Activated B cell treated with CpG ODN at 0.5 μM for 24 hours (primary cell): ENCODE results near the gene NRXN3. TPM values are rescaled to one million over a fixed set of nuclear protein-coding genes. Genes with fewer than 3 reads are reported as not detected.

Experiments
- ATAC-seq: fragments of 200-7000 bp; cut with Tn5 transposase; one replicate; pipeline ENCODE4 v1.10.0; 2021; ENCODE audit warnings: low read depth, mild to moderate bottlenecking, moderate library complexity
- CTCF ChIA-PET: fragments of 350-600 bp; sonication (Branson Sonifier 250); formaldehyde crosslinking; loops from one replicate; lab custom pipeline; 2021; ENCODE audit warnings: antibody characterized with exemption; lab: Charles Lee
- POLR2A ChIA-PET: fragments of 350-600 bp; sonication (Branson Sonifier 250); formaldehyde crosslinking; loops from one replicate; lab custom pipeline; 2021; ENCODE audit warnings: antibody characterized with exemption; lab: Charles Lee
- DNase-seq: peaks from one replicate; pipeline ENCODE4 v3.0.0; 2022
- H3K27ac Mint-ChIP-seq: one replicate; pipeline ENCODE4 v1.8.0; 2020; ENCODE audit warnings: mixed read lengths
- H3K27me3 Mint-ChIP-seq: one replicate; pipeline ENCODE4 v1.8.0; 2021; ENCODE audit warnings: mixed read lengths
- H3K36me3 Mint-ChIP-seq: one replicate; pipeline ENCODE4 v1.8.0; 2021; ENCODE audit warnings: low read depth, mixed read lengths
- H3K4me1 Mint-ChIP-seq: one replicate; pipeline ENCODE4 v1.8.0; 2021; ENCODE audit warnings: mixed read lengths
- H3K4me3 Mint-ChIP-seq: one replicate; pipeline ENCODE4 v1.8.0; 2020; ENCODE audit warnings: mild to moderate bottlenecking, mixed read lengths
- H3K9me3 Mint-ChIP-seq: one replicate; pipeline ENCODE4 v1.8.0; 2020; ENCODE audit warnings: mixed read lengths
- CTCF ChIP-seq: fragments of 200-600 bp; IDR thresholded peaks from one replicate; pipeline ENCODE4 v1.8.0; 2022; ENCODE audit warnings: antibody characterized with exemption, mild to moderate bottlenecking
- intact Hi-C: fragments of 100-400 bp; cut with micrococcal nuclease; formaldehyde crosslinking; loops from one replicate; pipeline ENCODE4 v1.15.1; 2024
- total RNA-seq: library from RNA; stranded (reverse); gene quantifications from 2 replicates; pipeline ENCODE4 v1.2.3, GENCODE V29; 2022

NRXN3 gene
- total RNA-seq, 1 donor from 2014 or later, result not detected

GRCh38 chr14:78154827-78155226 lies 15.3 kb upstream of the NRXN3 start:
- peaks cover 12% of the 10 kb centered on the region for H3K27me3 Mint-ChIP-seq
- CTCF ChIA-PET, result no interaction called here
- H3K27ac Mint-ChIP-seq, result no peak overlapping the region

GRCh38 chr14:78156196-78156595 lies 14.0 kb upstream of the NRXN3 start:
- H3K36me3 Mint-ChIP-seq, result no peaks in the 10 kb centered on the region
- no peak for DNase-seq
- H3K27me3 Mint-ChIP-seq, result peaks cover 14% of the 10 kb centered on the region
- H3K27ac Mint-ChIP-seq, result no peak overlapping the region
- no peak for TF ChIP-seq CTCF
- ChIA-PET POLR2A (no interaction called here), CTCF (no interaction called here)
- H3K9me3 Mint-ChIP-seq, result no peaks in the 10 kb centered on the region
- H3K4me3 Mint-ChIP-seq, result no peak overlapping the region
- no peak for ATAC-seq
- no peaks in the 10 kb centered on the region for H3K4me1 Mint-ChIP-seq
- intact Hi-C loops, result no loop called here

More at GRCh38 chr14:78154827-78155226, 15.3 kb upstream of the NRXN3 start:
- POLR2A ChIA-PET, result no interaction called here
- H3K9me3 Mint-ChIP-seq, result no peaks in the 10 kb centered on the region
- no peaks in the 10 kb centered on the region for H3K4me1 Mint-ChIP-seq
- DNase-seq (no peak), ATAC-seq (no peak)
- intact Hi-C loops, result no loop called here
- H3K4me3 Mint-ChIP-seq, result no peak overlapping the region
- H3K36me3 Mint-ChIP-seq, result no peaks in the 10 kb centered on the region
- no peak for TF ChIP-seq CTCF

GRCh38 chr14:78157494-78158437 lies 12.4 kb upstream of the NRXN3 start:
- peaks cover 19% of the 10 kb centered on the region for H3K27me3 Mint-ChIP-seq
- H3K9me3 Mint-ChIP-seq, result no peaks in the 10 kb centered on the region
- ChIA-PET CTCF (no interaction called here), POLR2A (no interaction called here)
- H3K27ac Mint-ChIP-seq, result no peak overlapping the region
- H3K36me3 Mint-ChIP-seq, result no peaks in the 10 kb centered on the region
- H3K4me1 Mint-ChIP-seq, result no peaks in the 10 kb centered on the region
- intact Hi-C loops, result no loop called here
- TF ChIP-seq CTCF, result no peak
- ATAC-seq (no peak), DNase-seq (no peak)
- H3K4me3 Mint-ChIP-seq, result no peak overlapping the region

- no peaks in the 10 kb centered on the region for H3K9me3 Mint-ChIP-seq
- no peak for DNase-seq
- intact Hi-C loops, result no loop called here
- H3K4me3 Mint-ChIP-seq, result no peak overlapping the region
- H3K27ac Mint-ChIP-seq, result no peak overlapping the region
- peaks cover 26% of the 10 kb centered on the region for H3K27me3 Mint-ChIP-seq
- no peaks in the 10 kb centered on the region for H3K36me3 Mint-ChIP-seq
- H3K4me1 Mint-ChIP-seq, result no peaks in the 10 kb centered on the region
- TF ChIP-seq CTCF, result no peak
- no peak for ATAC-seq
- ChIA-PET CTCF (no interaction called here), POLR2A (no interaction called here)
These were observed 8.0 kb upstream of the NRXN3 start for GRCh38 chr14:78162202-78162601.

GRCh38 chr14:78164226-78164853 lies 5.8 kb upstream of the NRXN3 start:
- no peak for TF ChIP-seq CTCF
- Mint-ChIP-seq H3K27ac (no peak overlapping the region), H3K27me3 (peaks cover 22% of the 10 kb centered on the region), H3K4me3 (no peak overlapping the region), H3K36me3 (no peaks in the 10 kb centered on the region), H3K4me1 (no peaks in the 10 kb centered on the region), H3K9me3 (no peaks in the 10 kb centered on the region)
- ATAC-seq (no peak), DNase-seq (no peak)
- CTCF ChIA-PET, result no interaction called here
- intact Hi-C loops, result no loop called here
- POLR2A ChIA-PET, result no interaction called here
